Body of pancreas (tissue), 4 donors: ENCODE measurements around the gene ODAD4. TPM values are rescaled to one million over a fixed set of nuclear protein-coding genes. Genes with fewer than 3 reads are reported as not detected.

Experiments
- ATAC-seq: fragments of 150-250 bp; one replicate; pipeline ENCODE4 v1.9.1; 2016
- DNase-seq, 4 donors: peaks; one replicate each; pipeline ENCODE4 v3.0.0-alpha.2; 2019
- H3K27ac ChIP-seq, 4 donors: fragments of 200-600 bp; sonication (generic); 1 replicate in 3 of 4; 2 replicates in 1 of 4; pipeline versions ENCODE4 v1.5.1 to v1.6.1; 2016 to 2019; ENCODE audit warnings: mild to moderate bottlenecking in 1 of 4, mixed read lengths in 1 of 4, moderate library complexity in 1 of 4
- H3K27me3 ChIP-seq, 2 donors: fragments of 200-600 bp; sonication (generic); one replicate each; pipeline ENCODE4 v1.6.0; 2016; ENCODE audit warnings: mild to moderate bottlenecking in 1 of 2
- H3K36me3 ChIP-seq, 2 donors: fragments of 200-600 bp; sonication (generic); replicated peaks in 1 of 2; 2 replicates each; pipeline ENCODE4 v1.5.1; 2016; ENCODE audit warnings: low read depth in 2 of 2; ENCODE audit not compliant: insufficient read depth in 1 of 2
- H3K4me1 ChIP-seq: fragments of 200-600 bp; sonication (generic); one replicate; pipeline ENCODE4 v1.6.0; 2016
- H3K4me3 ChIP-seq, 2 donors: fragments of 200-600 bp; sonication (generic); 1 replicate in 1 of 2; 2 replicates in 1 of 2; pipeline ENCODE4 v1.5.1; 2016 to 2019
- H3K9me3 ChIP-seq, 3 donors: fragments of 200-600 bp; sonication (generic); 1 replicate in 2 of 3; 2 replicates in 1 of 3; pipeline ENCODE4 v1.5.1; 2016
- POLR2A ChIP-seq, 3 donors: fragments of 450-650 bp; IDR thresholded peaks; one replicate each; pipeline ENCODE4 v1.6.1; 2016; ENCODE audit warnings: antibody characterized with exemption in 3 of 3, mild to moderate bottlenecking in 2 of 3
- WGBS, 2 donors: methylation state at CpG; one replicate each; pipeline ENCODE4 v1.1.5; 2017; 5-methylcytosine and 5-hydroxymethylcytosine counted together
- intact Hi-C: fragments of 100-400 bp; cut with DNase I; formaldehyde crosslinking; loops from one replicate; pipeline ENCODE4 v1.15.1; 2023
- total RNA-seq, 2 donors: library from RNA; depleted of rRNA; stranded (reverse); fragments of >200 nt; gene quantifications; one replicate each; pipeline ENCODE4 v1.1.0, GENCODE V29; 2016
- TF ChIP-seq, protein P1 (sequence below), 7 experiments: fragments of 450-650 bp in 4 of 7; fragments of 200-600 bp in 3 of 7; sonication (generic) in 3 of 7; IDR thresholded peaks; one replicate each; pipeline ENCODE4 v1.5.1; 2016 to 2019; ENCODE audit warnings: antibody characterized with exemption in 7 of 7

Gene ODAD4
- total RNA-seq, 2 donors from 2014 or later: 0.26 to 0.66 TPM

DNA sequence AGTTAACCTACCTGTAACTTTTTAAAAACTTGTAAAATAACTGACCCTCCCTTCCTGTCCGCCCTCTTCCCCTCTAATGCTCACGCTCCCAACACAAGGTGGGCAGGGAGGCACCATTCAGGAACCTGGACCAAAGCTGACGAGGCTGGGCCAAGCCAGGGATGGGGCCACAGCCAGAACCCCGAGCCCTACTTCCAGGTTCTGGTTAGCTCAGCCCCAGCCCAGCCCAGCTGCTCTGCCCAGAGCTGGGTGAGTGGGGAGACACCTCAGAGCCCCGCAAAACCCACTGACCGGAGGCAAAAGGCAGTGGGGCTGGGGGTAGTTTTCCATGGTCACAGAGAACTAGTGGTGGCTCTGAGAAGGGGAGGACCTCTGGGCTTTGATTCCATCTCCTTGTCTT lies 43.6 kb downstream of the ODAD4 start:
- ATAC-seq (no peak), DNase-seq (no peak)
- intact Hi-C loops: no loop called here
- no peak for TF ChIP-seq POLR2A (IDR thresholded peaks at IDR 0.05)
- TF ChIP-seq, protein P1, sequence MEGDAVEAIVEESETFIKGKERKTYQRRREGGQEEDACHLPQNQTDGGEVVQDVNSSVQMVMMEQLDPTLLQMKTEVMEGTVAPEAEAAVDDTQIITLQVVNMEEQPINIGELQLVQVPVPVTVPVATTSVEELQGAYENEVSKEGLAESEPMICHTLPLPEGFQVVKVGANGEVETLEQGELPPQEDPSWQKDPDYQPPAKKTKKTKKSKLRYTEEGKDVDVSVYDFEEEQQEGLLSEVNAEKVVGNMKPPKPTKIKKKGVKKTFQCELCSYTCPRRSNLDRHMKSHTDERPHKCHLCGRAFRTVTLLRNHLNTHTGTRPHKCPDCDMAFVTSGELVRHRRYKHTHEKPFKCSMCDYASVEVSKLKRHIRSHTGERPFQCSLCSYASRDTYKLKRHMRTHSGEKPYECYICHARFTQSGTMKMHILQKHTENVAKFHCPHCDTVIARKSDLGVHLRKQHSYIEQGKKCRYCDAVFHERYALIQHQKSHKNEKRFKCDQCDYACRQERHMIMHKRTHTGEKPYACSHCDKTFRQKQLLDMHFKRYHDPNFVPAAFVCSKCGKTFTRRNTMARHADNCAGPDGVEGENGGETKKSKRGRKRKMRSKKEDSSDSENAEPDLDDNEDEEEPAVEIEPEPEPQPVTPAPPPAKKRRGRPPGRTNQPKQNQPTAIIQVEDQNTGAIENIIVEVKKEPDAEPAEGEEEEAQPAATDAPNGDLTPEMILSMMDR (IDR thresholded peaks at IDR 0.05): no peak
- H3K27me3 ChIP-seq: no peaks in the 10 kb centered on the region
- peaks cover 61% of the 10 kb centered on the region for H3K4me1 ChIP-seq
- H3K9me3 ChIP-seq: no peaks in the 10 kb centered on the region
- peaks cover 0 to 17% of the 10 kb centered on the region in 2 donors for H3K36me3 ChIP-seq
- WGBS, 2 donors: 71 to 90% methylated on average over 4 to 6 of the region's 6 CpGs
- H3K27ac ChIP-seq: peak overlapping the region in 3 of 4 donors; percentile 73 to 82 (median 80)
- no peak overlapping the region for H3K4me3 ChIP-seq

DNA sequence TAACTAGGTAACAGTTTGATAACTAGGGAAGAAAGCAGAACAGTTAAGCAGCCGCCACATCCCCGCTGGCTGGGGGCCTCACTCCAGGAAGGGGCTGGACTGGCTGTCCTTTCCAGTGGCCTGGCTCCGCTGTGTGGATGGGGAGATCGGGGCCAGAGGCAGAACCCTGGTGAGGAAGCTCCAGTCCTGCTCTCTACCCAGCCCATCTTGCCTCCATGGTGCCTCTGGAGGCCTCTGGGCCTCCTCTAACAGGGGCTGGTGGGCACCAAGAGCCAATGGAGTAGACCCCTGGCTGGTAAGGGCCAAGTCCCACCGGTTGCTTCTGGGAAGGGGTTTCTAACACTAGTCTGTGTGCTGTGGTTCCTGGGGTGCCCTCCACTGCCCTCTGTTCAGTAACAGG lies 44.2 kb downstream of the ODAD4 start:
- Histone ChIP-seq H3K4me3 (no peak overlapping the region), H3K4me1 (peaks cover 55% of the 10 kb centered on the region), H3K27me3 (no peaks in the 10 kb centered on the region), H3K36me3 (peaks cover 0 to 17% of the 10 kb centered on the region in 2 donors), H3K27ac (peak overlapping the region in 2 of 4 donors; percentile 80 to 82), H3K9me3 (no peaks in the 10 kb centered on the region)
- TF ChIP-seq POLR2A (IDR thresholded peaks at IDR 0.05): no peak
- TF ChIP-seq, protein P1 (IDR thresholded peaks at IDR 0.05): no peak
- DNase-seq: no peak
- ATAC-seq: no peak
- WGBS, 2 donors: 72 to 83% methylated on average over 4 to 5 of the region's 5 CpGs
- intact Hi-C loops: no loop called here

DNA sequence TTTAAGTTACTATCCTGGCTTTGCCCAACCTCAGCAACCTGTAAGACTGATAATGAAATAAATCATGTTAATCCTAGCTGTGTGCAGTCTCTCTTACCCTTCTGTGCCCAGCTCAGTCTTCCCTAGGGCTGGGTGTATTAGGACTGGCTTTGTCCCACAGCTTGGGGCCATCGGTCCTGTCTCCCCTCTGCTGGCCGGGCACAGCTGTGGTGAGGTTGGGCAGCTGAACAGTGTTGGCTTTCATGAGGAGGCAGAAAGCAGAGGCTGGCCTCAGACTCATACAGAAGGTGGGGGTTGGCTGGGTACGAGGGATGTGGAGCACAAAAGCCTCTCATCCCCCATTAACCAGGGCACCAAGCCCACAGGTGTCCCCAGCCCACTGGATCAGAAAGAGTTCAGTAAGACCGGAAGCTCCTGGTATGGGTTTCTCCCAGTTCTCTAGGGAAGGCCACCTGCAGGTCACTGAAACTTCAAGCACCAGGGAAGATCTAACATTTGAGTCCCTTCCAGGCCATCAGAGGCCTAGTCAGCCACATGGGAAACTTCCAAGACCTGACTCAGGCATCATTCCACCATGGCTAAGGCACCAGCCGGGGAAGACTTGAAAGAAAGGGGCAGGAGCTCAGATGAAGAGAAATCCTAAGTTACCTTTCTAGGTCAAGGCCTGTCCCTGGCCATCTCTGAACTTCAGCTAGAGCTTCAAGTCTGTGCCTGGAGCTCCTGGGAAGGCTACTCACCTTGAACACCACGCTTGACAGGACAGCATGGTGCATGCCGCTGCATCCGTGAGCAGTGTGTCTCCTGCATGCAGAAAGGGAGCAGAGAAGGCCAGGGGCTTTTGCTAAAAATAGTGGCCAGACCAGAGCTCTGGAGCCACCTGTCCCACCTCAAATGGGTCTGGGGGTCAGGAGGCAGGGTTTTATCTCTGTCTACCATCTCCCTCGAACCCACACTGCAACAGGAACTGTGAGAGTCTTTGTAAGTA lies 45.0 kb downstream of the ODAD4 start:
- 86 to 90% methylated on average over 9 of the region's 9 CpGs for WGBS, 2 donors
- DNase-seq: no peak
- TF ChIP-seq, protein P1 (IDR thresholded peaks at IDR 0.05): no peak
- TF ChIP-seq POLR2A (IDR thresholded peaks at IDR 0.05): no peak
- Histone ChIP-seq H3K4me3 (no peak overlapping the region), H3K27ac (peak overlapping the region in 2 of 4 donors; percentile 80 to 82), H3K4me1 (peaks cover 50% of the 10 kb centered on the region), H3K9me3 (no peaks in the 10 kb centered on the region), H3K36me3 (peaks cover 0 to 19% of the 10 kb centered on the region in 2 donors), H3K27me3 (no peaks in the 10 kb centered on the region)
- ATAC-seq: no peak
- intact Hi-C loops: no loop called here

DNA sequence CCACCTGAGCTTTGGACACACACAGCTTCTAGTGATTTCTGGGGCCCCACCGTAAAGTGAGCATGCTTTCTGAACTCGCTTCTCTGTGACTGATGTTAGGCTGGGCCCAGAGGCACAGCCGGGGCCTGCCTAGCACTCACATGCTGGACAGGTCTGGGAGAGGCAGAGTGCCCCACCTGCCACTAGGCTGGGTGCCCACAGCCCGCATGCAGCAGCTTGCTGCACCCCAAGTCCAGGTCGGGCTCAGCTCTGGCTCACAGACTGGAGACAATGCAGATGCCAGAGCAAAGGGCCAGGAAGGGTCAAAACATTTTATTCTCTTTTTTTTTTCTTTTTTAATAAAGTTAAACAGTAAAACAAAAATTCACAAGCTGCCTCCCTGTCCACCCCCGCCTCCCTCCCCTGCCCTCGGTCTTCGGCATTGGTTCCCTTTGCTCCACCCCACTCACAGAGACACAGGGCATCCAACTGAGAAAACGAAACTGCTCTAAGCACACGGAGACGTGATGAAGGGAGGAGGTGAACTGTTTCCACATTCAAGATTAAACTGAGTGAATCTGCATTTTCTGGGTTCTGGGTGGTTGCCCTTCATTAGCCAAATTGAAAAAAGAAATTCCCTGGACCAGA lies 45.8 kb downstream of the ODAD4 start:
- Histone ChIP-seq H3K4me1 (peaks cover 41% of the 10 kb centered on the region), H3K9me3 (no peaks in the 10 kb centered on the region), H3K27me3 (no peaks in the 10 kb centered on the region), H3K4me3 (no peak overlapping the region), H3K27ac (peak overlapping the region in 1 of 4 donors; percentile 6), H3K36me3 (peaks cover 0 to 27% of the 10 kb centered on the region in 2 donors)
- DNase-seq: no peak
- intact Hi-C loops: no loop called here
- WGBS, 2 donors: 74 to 76% methylated on average over 8 to 11 of the region's 11 CpGs
- no peak for TF ChIP-seq POLR2A (IDR thresholded peaks at IDR 0.05)
- TF ChIP-seq, protein P1 (IDR thresholded peaks at IDR 0.05): no peak
- no peak for ATAC-seq
